HepG2 (cell line): Measurements from ENCODE around the gene AMBRA1.

Experiments
- ATF3 ChIP-seq: sonication (generic); formaldehyde crosslinking; IDR thresholded peaks from 2 replicates; pipeline ENCODE4 v1.4.0; 2020; ENCODE audit warnings: missing genetic modification reagents
- BCL3 ChIP-seq: sonication (generic); formaldehyde crosslinking; IDR thresholded peaks from 2 replicates; pipeline ENCODE4 v1.5.1; 2020; ENCODE audit warnings: mild to moderate bottlenecking, missing genetic modification reagents, moderate library complexity
- FOXJ3 ChIP-seq: sonication (generic); formaldehyde crosslinking; IDR thresholded peaks from 2 replicates; pipeline ENCODE4 v1.4.0; 2020; ENCODE audit warnings: missing genetic modification reagents, mild to moderate bottlenecking, borderline replicate concordance
- RNF2 ChIP-seq: fragments of 450-650 bp; conservative IDR thresholded peaks from 2 replicates; pipeline ENCODE4 v1.6.1; 2016; ENCODE audit warnings: low read depth
- SRSF1 ChIP-seq: fragments of 200-400 bp; formaldehyde crosslinking; optimal IDR thresholded peaks from 2 replicates; pipeline ENCODE3; 2017; ENCODE audit warnings: mild to moderate bottlenecking, low read depth, low read length, moderate library complexity
- ZNF660 ChIP-seq: sonication (generic); formaldehyde crosslinking; IDR thresholded peaks from 2 replicates; pipeline ENCODE4 v1.5.1; 2020; ENCODE audit warnings: mild to moderate bottlenecking, low read depth, missing genetic modification reagents, borderline replicate concordance
- ZNF704 ChIP-seq: sonication (generic); formaldehyde crosslinking; IDR thresholded peaks from 2 replicates; pipeline ENCODE4 v1.8.1; 2023; ENCODE audit warnings: mild to moderate bottlenecking, inconsistent platforms, moderate library complexity, missing genetic modification reagents, borderline replicate concordance
- TF ChIP-seq, protein P1 (sequence below): sonication (generic); formaldehyde crosslinking; IDR thresholded peaks from 2 replicates; pipeline ENCODE4 v1.4.0; 2020; ENCODE audit warnings: missing genetic modification reagents, mild to moderate bottlenecking, borderline replicate concordance
- TF ChIP-seq, protein P2 (sequence below): IDR thresholded peaks from 2 replicates; pipeline ENCODE4 v1.6.1; 2016; ENCODE audit warnings: low read depth, missing genetic modification reagents, missing compliant biosample characterization

DNA sequence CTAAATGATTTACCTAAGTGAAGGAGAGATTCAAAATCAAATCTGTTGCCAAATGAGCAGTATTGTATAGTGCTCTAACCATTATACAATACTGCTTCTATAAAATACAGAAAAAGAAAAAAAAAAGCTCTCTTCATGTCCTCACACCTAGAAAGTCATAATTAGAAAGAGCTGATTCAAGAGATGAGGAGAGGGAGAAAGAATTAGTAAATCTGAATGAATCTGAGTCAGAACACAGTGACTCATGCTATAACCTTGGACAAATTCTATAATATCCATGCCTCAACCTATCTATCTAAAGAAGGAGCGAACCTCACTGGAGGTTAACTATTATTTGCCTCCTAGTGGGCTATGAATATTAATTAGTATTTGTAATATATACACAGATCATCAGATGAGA, 29.4 kb downstream of the AMBRA1 start:
- no peak for TF ChIP-seq ATF3 (CRISPR knock-in tag)
- TF ChIP-seq FOXJ3 (CRISPR knock-in tag), result no peak
- TF ChIP-seq ZNF704, result no peak
- TF ChIP-seq, protein P1, sequence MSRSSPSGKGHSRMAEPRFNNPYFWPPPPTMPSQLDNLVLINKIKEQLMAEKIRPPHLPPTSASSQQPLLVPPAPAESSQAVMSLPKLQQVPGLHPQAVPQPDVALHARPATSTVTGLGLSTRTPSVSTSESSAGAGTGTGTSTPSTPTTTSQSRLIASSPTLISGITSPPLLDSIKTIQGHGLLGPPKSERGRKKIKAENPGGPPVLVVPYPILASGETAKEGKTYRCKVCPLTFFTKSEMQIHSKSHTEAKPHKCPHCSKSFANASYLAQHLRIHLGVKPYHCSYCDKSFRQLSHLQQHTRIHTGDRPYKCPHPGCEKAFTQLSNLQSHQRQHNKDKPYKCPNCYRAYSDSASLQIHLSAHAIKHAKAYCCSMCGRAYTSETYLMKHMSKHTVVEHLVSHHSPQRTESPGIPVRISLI (CRISPR knock-in tag), result no peak
- TF ChIP-seq SRSF1, result no peak
- no peak for TF ChIP-seq BCL3 (CRISPR knock-in tag)
- TF ChIP-seq, protein P2, sequence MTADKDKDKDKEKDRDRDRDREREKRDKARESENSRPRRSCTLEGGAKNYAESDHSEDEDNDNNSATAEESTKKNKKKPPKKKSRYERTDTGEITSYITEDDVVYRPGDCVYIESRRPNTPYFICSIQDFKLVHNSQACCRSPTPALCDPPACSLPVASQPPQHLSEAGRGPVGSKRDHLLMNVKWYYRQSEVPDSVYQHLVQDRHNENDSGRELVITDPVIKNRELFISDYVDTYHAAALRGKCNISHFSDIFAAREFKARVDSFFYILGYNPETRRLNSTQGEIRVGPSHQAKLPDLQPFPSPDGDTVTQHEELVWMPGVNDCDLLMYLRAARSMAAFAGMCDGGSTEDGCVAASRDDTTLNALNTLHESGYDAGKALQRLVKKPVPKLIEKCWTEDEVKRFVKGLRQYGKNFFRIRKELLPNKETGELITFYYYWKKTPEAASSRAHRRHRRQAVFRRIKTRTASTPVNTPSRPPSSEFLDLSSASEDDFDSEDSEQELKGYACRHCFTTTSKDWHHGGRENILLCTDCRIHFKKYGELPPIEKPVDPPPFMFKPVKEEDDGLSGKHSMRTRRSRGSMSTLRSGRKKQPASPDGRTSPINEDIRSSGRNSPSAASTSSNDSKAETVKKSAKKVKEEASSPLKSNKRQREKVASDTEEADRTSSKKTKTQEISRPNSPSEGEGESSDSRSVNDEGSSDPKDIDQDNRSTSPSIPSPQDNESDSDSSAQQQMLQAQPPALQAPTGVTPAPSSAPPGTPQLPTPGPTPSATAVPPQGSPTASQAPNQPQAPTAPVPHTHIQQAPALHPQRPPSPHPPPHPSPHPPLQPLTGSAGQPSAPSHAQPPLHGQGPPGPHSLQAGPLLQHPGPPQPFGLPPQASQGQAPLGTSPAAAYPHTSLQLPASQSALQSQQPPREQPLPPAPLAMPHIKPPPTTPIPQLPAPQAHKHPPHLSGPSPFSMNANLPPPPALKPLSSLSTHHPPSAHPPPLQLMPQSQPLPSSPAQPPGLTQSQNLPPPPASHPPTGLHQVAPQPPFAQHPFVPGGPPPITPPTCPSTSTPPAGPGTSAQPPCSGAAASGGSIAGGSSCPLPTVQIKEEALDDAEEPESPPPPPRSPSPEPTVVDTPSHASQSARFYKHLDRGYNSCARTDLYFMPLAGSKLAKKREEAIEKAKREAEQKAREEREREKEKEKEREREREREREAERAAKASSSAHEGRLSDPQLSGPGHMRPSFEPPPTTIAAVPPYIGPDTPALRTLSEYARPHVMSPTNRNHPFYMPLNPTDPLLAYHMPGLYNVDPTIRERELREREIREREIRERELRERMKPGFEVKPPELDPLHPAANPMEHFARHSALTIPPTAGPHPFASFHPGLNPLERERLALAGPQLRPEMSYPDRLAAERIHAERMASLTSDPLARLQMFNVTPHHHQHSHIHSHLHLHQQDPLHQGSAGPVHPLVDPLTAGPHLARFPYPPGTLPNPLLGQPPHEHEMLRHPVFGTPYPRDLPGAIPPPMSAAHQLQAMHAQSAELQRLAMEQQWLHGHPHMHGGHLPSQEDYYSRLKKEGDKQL, result no peak
- TF ChIP-seq ZNF660 (CRISPR knock-in tag), result no peak
- TF ChIP-seq RNF2, result no peak
